H1 (cell line): ENCODE results near the gene PRKAA2. TPM values are rescaled to one million over a fixed set of nuclear protein-coding genes. Genes with fewer than 3 reads are reported as not detected.

Source experiments
- CTCF ChIA-PET: fragments of 300-600 bp; sonication (Branson Sonifier 250); formaldehyde crosslinking; loops from one replicate; lab custom pipeline; 2021; ENCODE audit not compliant: partially characterized antibody; lab: Charles Lee
- POLR2A ChIA-PET: fragments of 300-600 bp; sonication (Branson Sonifier 250); formaldehyde crosslinking; loops from one replicate; lab custom pipeline; 2021; ENCODE audit warnings: inconsistent platforms; ENCODE audit not compliant: partially characterized antibody; lab: Charles Lee
- DNase-seq, 2 experiments: peaks; one replicate each; pipeline versions ENCODE4 v3.0.0 to v3.0.0-alpha.2; 2010 to 2022; ENCODE audit warnings: low spot score in 2 of 2, low read depth in 1 of 2, mixed read lengths in 1 of 2
- FAIRE-seq: peaks from 2 replicates; lab custom pipeline; 2011; peaks lifted over from hg19 to GRCh38; lab: Jason Lieb, UNC
- H2AFZ ChIP-seq: 2 replicates; pipeline ENCODE4 v1.8.1; 2012; ENCODE audit warnings: low read length, inconsistent platforms
- H2AK5ac ChIP-seq: 2 replicates; pipeline ENCODE4 v1.6.1; 2013; ENCODE audit warnings: low read depth, low read length
- H2BK120ac ChIP-seq: replicated peaks from 2 replicates; pipeline ENCODE3; 2013; ENCODE audit warnings: low read depth, low read length, inconsistent platforms
- H2BK12ac ChIP-seq: 2 replicates; pipeline ENCODE4 v1.6.1; 2013; ENCODE audit warnings: low read depth, low read length
- H2BK15ac ChIP-seq: 2 replicates; pipeline ENCODE4 v1.6.1; 2013; ENCODE audit warnings: low read length
- H2BK20ac ChIP-seq: 2 replicates; pipeline ENCODE4 v1.6.1; 2013; ENCODE audit warnings: low read length
- H2BK5ac ChIP-seq: 2 replicates; pipeline ENCODE4 v1.6.1; 2013; ENCODE audit warnings: low read depth, low read length
- H3K14ac ChIP-seq: 2 replicates; pipeline ENCODE4 v1.6.1; 2013; ENCODE audit warnings: inconsistent platforms; ENCODE audit not compliant: insufficient read length
- H3K18ac ChIP-seq: 2 replicates; pipeline ENCODE4 v1.6.1; 2013; ENCODE audit warnings: low read length; ENCODE audit errors: extremely low read depth
- H3K23ac ChIP-seq: 2 replicates; pipeline ENCODE4 v1.6.1; 2013; ENCODE audit warnings: inconsistent platforms; ENCODE audit not compliant: insufficient read length
- H3K23me2 ChIP-seq: 2 replicates; pipeline ENCODE4 v1.6.1; 2013; ENCODE audit warnings: low read depth, low read length
- H3K27ac ChIP-seq: 2 replicates; pipeline ENCODE4 v1.6.1; 2011; ENCODE audit warnings: low read depth, low read length, inconsistent platforms
- H3K27me3 ChIP-seq, 4 experiments: replicated peaks in 1 of 4; 1 replicate in 1 of 4; 2 replicates in 3 of 4; pipeline versions ENCODE4 v1.6.1 to v1.8.1; 2011 to 2013; ENCODE audit warnings: low read length in 3 of 4, mild to moderate bottlenecking in 3 of 4, inconsistent platforms in 2 of 4, mixed read lengths in 2 of 4, moderate library complexity in 1 of 4; ENCODE audit not compliant: control insufficient read depth in 3 of 4, insufficient read depth in 3 of 4; ENCODE audit errors: extremely low read depth in 1 of 4
- H3K36me3 ChIP-seq, 4 experiments: 2 replicates each; pipeline versions ENCODE4 v1.6.1 to v1.8.1; 2011 to 2013; ENCODE audit warnings: mild to moderate bottlenecking in 4 of 4, low read length in 3 of 4, moderate library complexity in 2 of 4, control low read depth in 1 of 4, inconsistent platforms in 1 of 4; ENCODE audit not compliant: insufficient read depth in 4 of 4, control insufficient read depth in 2 of 4
- H3K4ac ChIP-seq: replicated peaks from 2 replicates; pipeline ENCODE3; 2013; ENCODE audit warnings: low read length, low read depth, mixed read lengths, inconsistent platforms; ENCODE audit not compliant: insufficient read length
- H3K4me1 ChIP-seq, 4 experiments: replicated peaks in 1 of 4; 1 replicate in 1 of 4; 2 replicates in 3 of 4; pipeline versions ENCODE4 v1.6.1 to v1.8.1; 2011 to 2013; ENCODE audit warnings: low read length in 3 of 4, inconsistent platforms in 2 of 4, mixed read lengths in 1 of 4; ENCODE audit not compliant: insufficient read depth in 4 of 4, control insufficient read depth in 3 of 4
- H3K4me2 ChIP-seq, 2 experiments: 2 replicates each; pipeline versions ENCODE4 v1.6.1 to v1.8.1; 2011 to 2013; ENCODE audit warnings: low read depth in 2 of 2, low read length in 2 of 2, control low read depth in 1 of 2, inconsistent platforms in 1 of 2, mild to moderate bottlenecking in 1 of 2; ENCODE audit not compliant: insufficient read depth in 1 of 2
- H3K4me3 ChIP-seq, 4 experiments: fragments of 200-600, 300-600 bp in 1 of 4; sonication (generic), shearing (Covaris generic), sonication (Bioruptor Twin) in 1 of 4; 2 replicates each; pipeline versions ENCODE4 v1.5.1 to v1.8.1; 2011 to 2016; ENCODE audit warnings: low read length in 4 of 4, low read depth in 3 of 4, control low read depth in 2 of 4, inconsistent platforms in 2 of 4, mild to moderate bottlenecking in 2 of 4, mixed read lengths in 1 of 4, moderate library complexity in 1 of 4; ENCODE audit not compliant: insufficient read depth in 2 of 4; ENCODE audit errors: extremely low read depth in 1 of 4
- H3K56ac ChIP-seq: replicated peaks from 2 replicates; pipeline ENCODE3; 2013; ENCODE audit warnings: low read depth, mild to moderate bottlenecking, mixed read lengths, low read length, inconsistent platforms; ENCODE audit not compliant: insufficient read length
- H3K79me1 ChIP-seq: 2 replicates; pipeline ENCODE4 v1.6.1; 2013; ENCODE audit warnings: low read depth, low read length, control low read depth
- H3K79me2 ChIP-seq, 2 experiments: 2 replicates each; pipeline versions ENCODE4 v1.6.1 to v1.8.1; 2012 to 2013; ENCODE audit warnings: low read length in 2 of 2, mild to moderate bottlenecking in 2 of 2, inconsistent platforms in 1 of 2; ENCODE audit not compliant: insufficient read depth in 2 of 2, control insufficient read depth in 1 of 2
- H3K9ac ChIP-seq, 4 experiments: replicated peaks in 1 of 4; 1 replicate in 1 of 4; 2 replicates in 3 of 4; pipeline versions ENCODE4 v1.6.1 to v1.8.1; 2011 to 2013; ENCODE audit warnings: low read depth in 3 of 4, low read length in 3 of 4, control low read depth in 2 of 4, mild to moderate bottlenecking in 2 of 4, moderate library complexity in 2 of 4, inconsistent platforms in 1 of 4; ENCODE audit errors: extremely low read depth in 1 of 4
- H3K9me3 ChIP-seq, 2 experiments: 2 replicates each; pipeline versions ENCODE4 v1.6.1 to v1.8.1; 2012 to 2013; ENCODE audit warnings: mild to moderate bottlenecking in 2 of 2, moderate library complexity in 2 of 2, control low read depth in 1 of 2, inconsistent platforms in 1 of 2, low read depth in 1 of 2, low read length in 1 of 2, mixed read lengths in 1 of 2; ENCODE audit not compliant: insufficient read depth in 2 of 2
- H4K20me1 ChIP-seq, 2 experiments: replicated peaks in 1 of 2; 2 replicates each; pipeline versions ENCODE3 to v1.8.1; 2011 to 2013; ENCODE audit warnings: inconsistent platforms in 2 of 2, low read length in 2 of 2, mild to moderate bottlenecking in 1 of 2; ENCODE audit not compliant: insufficient read depth in 2 of 2, control insufficient read depth in 1 of 2
- H4K5ac ChIP-seq: 2 replicates; pipeline ENCODE4 v1.6.1; 2013; ENCODE audit warnings: low read length, low read depth, mixed read lengths, inconsistent platforms; ENCODE audit not compliant: insufficient read length
- H4K8ac ChIP-seq: 2 replicates; pipeline ENCODE4 v1.8.0; 2013; ENCODE audit warnings: mild to moderate bottlenecking, moderate library complexity, low read length, inconsistent platforms; ENCODE audit not compliant: insufficient read depth; ENCODE audit errors: extremely low read depth
- H4K91ac ChIP-seq: replicated peaks from 2 replicates; pipeline ENCODE3; 2013; ENCODE audit warnings: low read length, mixed read lengths, inconsistent platforms; ENCODE audit not compliant: insufficient read length
- CBX5 ChIP-seq: fragments of 300-800, 300-1000 bp; sonication (generic); IDR thresholded peaks from 2 replicates; pipeline ENCODE4 v1.7.1; 2016; ENCODE audit warnings: antibody characterized with exemption, low read length, low read depth
- CBX8 ChIP-seq: fragments of 300-800, 300-1000 bp; sonication (generic); IDR thresholded peaks from 2 replicates; pipeline ENCODE4 v1.7.1; 2016; ENCODE audit warnings: low read depth, low read length, borderline replicate concordance
- CHD2 ChIP-seq: IDR thresholded peaks from 2 replicates; pipeline ENCODE4 v1.6.1; 2012; ENCODE audit warnings: low read length, improper control_type of control experiment
- EP300 ChIP-seq, 2 experiments: IDR thresholded peaks; 1 replicate in 1 of 2; 2 replicates in 1 of 2; pipeline ENCODE4 v1.6.1; 2011 to 2012; ENCODE audit warnings: low read depth in 2 of 2, low read length in 2 of 2, mild to moderate bottlenecking in 2 of 2, borderline replicate concordance in 1 of 2, inconsistent platforms in 1 of 2, moderate library complexity in 1 of 2
- EZH2 ChIP-seq: fragments of 200-600 bp; sonication (generic); IDR thresholded peaks from 2 replicates; pipeline ENCODE4 v1.7.1; 2012; ENCODE audit warnings: low read depth, mild to moderate bottlenecking, moderate library complexity, low read length, inconsistent platforms; ENCODE audit not compliant: severe bottlenecking
- FOSL1 ChIP-seq: IDR thresholded peaks from 2 replicates; pipeline ENCODE4 v1.6.1; 2011; ENCODE audit warnings: mild to moderate bottlenecking, low read depth, low read length, moderate library complexity; ENCODE audit not compliant: insufficient read depth
- GABPA ChIP-seq: IDR thresholded peaks from 2 replicates; pipeline ENCODE4 v1.6.1; 2011; ENCODE audit warnings: mild to moderate bottlenecking, low read length, moderate library complexity, borderline replicate concordance; ENCODE audit not compliant: insufficient read depth
- JUND ChIP-seq: IDR thresholded peaks from 2 replicates; pipeline ENCODE4 v1.6.1; 2011; ENCODE audit warnings: mild to moderate bottlenecking, improper control_type of control experiment, low read length
- KDM1A ChIP-seq: fragments of 200-600, 300-600 bp; sonication (generic); IDR thresholded peaks from 2 replicates; pipeline ENCODE4 v1.7.1; 2016; ENCODE audit warnings: mild to moderate bottlenecking, low read length, borderline replicate concordance
- KDM4A ChIP-seq: IDR thresholded peaks from one replicate; pipeline ENCODE4 v1.7.1; 2012; ENCODE audit warnings: low read depth, mild to moderate bottlenecking, moderate library complexity, low read length, inconsistent platforms; ENCODE audit not compliant: severe bottlenecking
- MAFK ChIP-seq: IDR thresholded peaks from 2 replicates; pipeline ENCODE4 v1.6.1; 2012; ENCODE audit warnings: low read depth, mild to moderate bottlenecking, improper control_type of control experiment, low read length
- NRF1 ChIP-seq: IDR thresholded peaks from 2 replicates; pipeline ENCODE4 v1.6.1; 2011; ENCODE audit warnings: mild to moderate bottlenecking, low read depth, low read length, improper control_type of control experiment
- PHF8 ChIP-seq: fragments of 200-600 bp; sonication (generic); conservative IDR thresholded peaks from 2 replicates; pipeline ENCODE4 v1.7.1; 2012; ENCODE audit warnings: low read depth, mild to moderate bottlenecking, inconsistent platforms, low read length, moderate library complexity
- SUZ12 ChIP-seq: fragments of 200-600 bp; sonication (generic); IDR thresholded peaks from 2 replicates; pipeline ENCODE4 v1.6.1; 2012; ENCODE audit warnings: mild to moderate bottlenecking, inconsistent platforms, low read length, moderate library complexity, mixed read lengths
- TCF12 ChIP-seq: IDR thresholded peaks from 2 replicates; pipeline ENCODE4 v1.6.1; 2011; ENCODE audit warnings: low read depth, mild to moderate bottlenecking, low read length
- polyA plus RNA-seq, 7 experiments: library from polyadenylated mRNA; depleted of rRNA in 3 of 7; stranded (reverse) in 5 of 7; unstranded in 2 of 7; fragments of >200 nt in 5 of 7; fragments of 200-250 nt in 2 of 7; gene quantifications; 1 replicate in 5 of 7; 2 replicates in 1 of 7; 4 replicates in 1 of 7; pipeline versions ENCODE4 v1.2.1 to v1.2.3, GENCODE V29; 2011 to 2013; ENCODE audit warnings: missing spikeins in 2 of 7, mixed read lengths in 2 of 7
- total RNA-seq: library from RNA; stranded (reverse); fragmentation: NEBNext Ultra II Directional; extraction: Animal tissue kit (Norgen Biotek cat#: 25700); gene quantifications from 2 replicates; pipeline ENCODE4 v1.2.1, GENCODE V29; 2021

Gene PRKAA2
- total and polyA plus RNA-seq, 2 of the 8 experiments (the other 6 are each of a cell fraction or from before 2014, with no cell fraction given): 2.6 to 6.4 TPM

DNA sequence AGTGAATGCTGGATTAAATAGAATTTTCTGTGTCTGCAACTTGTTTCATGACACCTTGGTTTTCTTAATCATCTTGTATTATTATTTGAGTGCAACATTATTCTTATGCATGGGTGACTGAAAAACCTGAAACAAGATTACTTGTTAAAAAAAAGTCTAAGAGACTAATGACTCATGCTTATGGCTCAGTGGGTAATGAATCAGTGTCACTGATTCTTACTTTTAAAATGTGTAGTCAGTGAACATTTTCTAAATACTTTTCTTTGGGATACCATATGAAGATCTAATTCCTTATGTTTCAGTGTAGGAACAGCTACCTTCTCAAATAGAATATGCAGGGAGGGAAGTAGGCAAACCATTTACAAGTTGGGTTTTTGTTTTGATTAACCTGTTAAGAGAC lies 65.5 kb downstream of the PRKAA2 start:
- Histone ChIP-seq H3K14ac (no peak overlapping the region), H2AK5ac (no peak overlapping the region), H3K9me3 (no peaks in the 10 kb centered on the region), H3K79me2 (no peaks in the 10 kb centered on the region), H2AFZ (no peak overlapping the region), H4K20me1 (no peaks in the 10 kb centered on the region), H3K18ac (no peak overlapping the region), H3K9ac (no peak overlapping the region), H3K4ac (no peak overlapping the region), H2BK120ac (no peak overlapping the region), H3K27ac (no peak overlapping the region), H3K4me2 (no peak overlapping the region), H2BK20ac (no peak overlapping the region), H3K79me1 (no peaks in the 10 kb centered on the region), H3K27me3 (no peaks in the 10 kb centered on the region), H3K56ac (no peak overlapping the region), H3K4me3 (no peak overlapping the region), H2BK5ac (no peak overlapping the region), H2BK15ac (no peak overlapping the region), H3K23me2 (no peaks in the 10 kb centered on the region), H3K23ac (no peak overlapping the region), H4K91ac (no peak overlapping the region), H4K5ac (no peak overlapping the region), H3K36me3 (peaks cover 0 to 13% (median 2%) of the 10 kb centered on the region in 4 experiments; a peak in 2 of 8 replicates), H2BK12ac (no peak overlapping the region), H3K4me1 (no peaks in the 10 kb centered on the region), H4K8ac (no peak overlapping the region)
- FAIRE-seq (no peak), DNase-seq (no peak)
- ChIA-PET POLR2A (no interaction called here), CTCF (interaction anchor here (0.8 to 2.8 kb wide), 6 partner anchors 10 to 849 kb away, joined by 3 to 11 read pairs (median 4); no protein-coding TSS in a partner anchor)
- TF ChIP-seq NRF1 (no peak), FOSL1 (no peak), KDM4A (no peak), GABPA (no peak), MAFK (no peak), KDM1A (no peak), EZH2 (no peak), TCF12 (no peak), CBX5 (no peak), CHD2 (no peak), SUZ12 (no peak), CBX8 (no peak), JUND (no peak), EP300 (IDR thresholded peaks at IDR 0.05; ENCODE audit: borderline replicate concordance in 1 of 2, low read depth in 2 of 2, low read length in 2 of 2) (no peak), PHF8 (no peak)
